GM21576 (cell line): ENCODE results near the gene ITM2C.

Source experiments
- ATAC-seq: cut with Tn5 transposase; IDR thresholded peaks from one replicate; pipeline ENCODE4 v1.9.1; 2021; ENCODE audit warnings: mild to moderate bottlenecking, moderate library complexity; ENCODE audit not compliant: unreplicated experiment

Gene ITM2C

GRCh38 chr2:230924470-230925341 lies 60.0 kb downstream of the ITM2C start, which contains the start of gene GPR55:
Gene GPR55 (minus strand): TSS chr2:230925242. CDS start chr2:230910962, 14,280 bp downstream.
- ATAC-seq, result peak; percentile 41

- peak; percentile 10 for ATAC-seq
Observed at GRCh38 chr2:230925443-230925878, 60.7 kb downstream of the ITM2C start.

- peak; percentile 30 for ATAC-seq
Observed at GRCh38 chr2:230925879-230926765, 61.4 kb downstream of the ITM2C start.

- no peak for ATAC-seq
Observed at GRCh38 chr2:230927711-230928341, 63.1 kb downstream of the ITM2C start.
